ENCODE data around the gene PSMB3.

- TF ChIP-seq CTCF (conservative IDR thresholded peaks at IDR 0.05 in 1 of 2, IDR thresholded peaks at IDR 0.05 in 1 of 2; ENCODE audit: extremely low read depth in 1 of 2, insufficient read depth in 1 of 2, low read depth in 1 of 2, low read length in 2 of 2) (no peak), EZH2 (IDR thresholded peaks at IDR 0.05; ENCODE audit: borderline replicate concordance, low read length) (no peak)
Observed at GRCh38 chr17:38710985-38711384, 41.6 kb upstream of the PSMB3 start.
